ENCODE measurements around the gene MINDY4. TPM values are rescaled to one million over a fixed set of nuclear protein-coding genes. Genes with fewer than 3 reads are reported as not detected.

MINDY4 gene
- total RNA-seq, 1 donor from 2014 or later: 5.3 TPM

DNA sequence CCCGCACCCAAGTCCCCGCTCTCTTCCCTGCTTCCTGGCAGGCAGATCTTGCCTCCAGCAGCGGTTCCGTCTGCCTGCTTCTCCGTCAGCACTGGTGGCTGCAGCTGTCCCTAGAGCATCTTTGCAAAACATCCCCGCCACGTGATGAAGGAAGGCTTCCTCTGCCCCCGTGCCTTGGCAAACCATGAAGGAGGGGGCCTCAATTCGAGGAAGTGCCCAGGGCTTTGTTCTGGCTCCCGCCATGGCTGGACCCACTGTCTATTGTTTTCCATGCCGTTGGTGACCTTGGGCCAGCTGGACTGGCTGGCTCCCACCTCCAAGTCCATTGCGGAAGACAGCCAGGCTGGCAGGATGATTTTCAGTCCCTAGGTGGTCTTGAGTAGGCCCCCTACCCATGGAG, 127.2 kb downstream of the MINDY4 start:
- H3K4me3 ChIP-seq (ENCODE audit: low read depth, low read length): no peak overlapping the region
- DNase-seq (ENCODE audit: low read depth): no peak
- TF ChIP-seq, protein P1, sequence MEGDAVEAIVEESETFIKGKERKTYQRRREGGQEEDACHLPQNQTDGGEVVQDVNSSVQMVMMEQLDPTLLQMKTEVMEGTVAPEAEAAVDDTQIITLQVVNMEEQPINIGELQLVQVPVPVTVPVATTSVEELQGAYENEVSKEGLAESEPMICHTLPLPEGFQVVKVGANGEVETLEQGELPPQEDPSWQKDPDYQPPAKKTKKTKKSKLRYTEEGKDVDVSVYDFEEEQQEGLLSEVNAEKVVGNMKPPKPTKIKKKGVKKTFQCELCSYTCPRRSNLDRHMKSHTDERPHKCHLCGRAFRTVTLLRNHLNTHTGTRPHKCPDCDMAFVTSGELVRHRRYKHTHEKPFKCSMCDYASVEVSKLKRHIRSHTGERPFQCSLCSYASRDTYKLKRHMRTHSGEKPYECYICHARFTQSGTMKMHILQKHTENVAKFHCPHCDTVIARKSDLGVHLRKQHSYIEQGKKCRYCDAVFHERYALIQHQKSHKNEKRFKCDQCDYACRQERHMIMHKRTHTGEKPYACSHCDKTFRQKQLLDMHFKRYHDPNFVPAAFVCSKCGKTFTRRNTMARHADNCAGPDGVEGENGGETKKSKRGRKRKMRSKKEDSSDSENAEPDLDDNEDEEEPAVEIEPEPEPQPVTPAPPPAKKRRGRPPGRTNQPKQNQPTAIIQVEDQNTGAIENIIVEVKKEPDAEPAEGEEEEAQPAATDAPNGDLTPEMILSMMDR (IDR thresholded peaks at IDR 0.05; ENCODE audit: insufficient read depth, low read length, poor library complexity, severe bottlenecking): no peak
- peaks cover 7% of the 10 kb centered on the region for H3K27me3 ChIP-seq (ENCODE audit: control insufficient read depth, insufficient read depth, low read length)
- no peaks in the 10 kb centered on the region for H3K36me3 ChIP-seq (ENCODE audit: control insufficient read depth, insufficient read depth, low read length)

DNA sequence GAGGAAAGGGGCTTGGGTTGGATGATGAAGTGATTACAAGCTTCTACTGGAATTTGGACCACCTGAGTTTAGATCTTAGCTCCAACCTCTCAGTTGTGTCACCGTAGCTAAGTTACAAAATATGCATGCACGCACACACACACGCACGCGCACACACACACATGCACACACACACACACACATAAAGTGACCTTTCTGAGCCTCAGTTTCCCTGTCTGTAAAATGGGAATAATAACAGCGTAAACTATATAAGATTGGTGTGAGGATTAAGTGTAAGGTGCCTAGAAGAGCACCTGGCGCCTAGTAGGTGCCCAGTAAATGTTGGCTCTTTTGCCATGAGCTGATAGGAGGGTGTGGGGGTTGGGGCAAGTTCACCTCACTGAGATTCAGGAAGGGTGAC, 127.8 kb downstream of the MINDY4 start:
- Histone ChIP-seq H3K27me3 (ENCODE audit: control insufficient read depth, insufficient read depth, low read length) (peaks cover 7% of the 10 kb centered on the region), H3K36me3 (ENCODE audit: control insufficient read depth, insufficient read depth, low read length) (no peaks in the 10 kb centered on the region), H3K4me3 (ENCODE audit: low read depth, low read length) (no peak overlapping the region)
- DNase-seq (ENCODE audit: low read depth): no peak
- TF ChIP-seq, protein P1 (IDR thresholded peaks at IDR 0.05; ENCODE audit: insufficient read depth, low read length, poor library complexity, severe bottlenecking): no peak

DNA sequence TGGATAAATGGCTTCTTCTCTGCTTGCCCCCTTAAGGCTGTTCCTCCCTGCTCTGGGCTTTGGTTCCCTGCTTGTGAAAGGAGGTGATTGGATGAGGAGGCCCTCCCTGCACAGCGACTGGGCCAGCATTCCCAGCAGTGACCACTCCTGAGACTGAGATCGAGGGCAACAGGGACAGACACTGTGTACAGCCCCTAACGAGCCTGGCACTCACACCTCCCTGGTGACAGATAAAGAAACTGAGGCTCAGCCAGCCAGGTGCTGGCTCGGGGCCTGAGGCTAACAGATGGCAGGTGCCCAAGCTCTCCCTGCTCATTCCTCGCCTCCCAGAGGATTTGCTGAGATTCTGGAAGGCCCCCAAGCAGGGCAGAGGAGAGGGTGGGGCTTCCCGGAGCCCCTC, 128.4 kb downstream of the MINDY4 start:
- no peaks in the 10 kb centered on the region for H3K36me3 ChIP-seq (ENCODE audit: control insufficient read depth, insufficient read depth, low read length)
- TF ChIP-seq, protein P1 (IDR thresholded peaks at IDR 0.05; ENCODE audit: insufficient read depth, low read length, poor library complexity, severe bottlenecking): no peak
- no peak for DNase-seq (ENCODE audit: low read depth)
- peaks cover 7% of the 10 kb centered on the region for H3K27me3 ChIP-seq (ENCODE audit: control insufficient read depth, insufficient read depth, low read length)
- no peak overlapping the region for H3K4me3 ChIP-seq (ENCODE audit: low read depth, low read length)

DNA sequence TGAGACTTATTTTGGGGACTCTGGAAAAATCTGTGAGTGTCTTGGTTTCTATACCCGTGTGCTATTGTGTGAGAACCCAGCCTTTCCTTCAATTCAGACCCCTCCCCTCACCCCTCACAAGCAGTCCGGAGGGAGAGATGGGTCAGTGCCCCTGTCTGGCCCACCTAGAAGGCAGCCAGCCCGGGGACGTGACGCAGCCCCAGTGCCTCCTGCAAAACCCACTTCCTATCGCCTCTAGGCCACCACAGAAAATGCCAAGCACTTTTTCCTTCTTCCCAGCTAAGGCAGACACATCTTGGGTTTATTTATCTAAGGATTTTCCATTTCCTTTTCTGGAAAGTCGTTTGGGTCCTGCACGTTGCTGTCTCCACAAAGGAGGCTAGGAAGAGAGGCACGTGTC, 128.8 kb downstream of the MINDY4 start:
- H3K27me3 ChIP-seq (ENCODE audit: control insufficient read depth, insufficient read depth, low read length): peaks cover 7% of the 10 kb centered on the region
- DNase-seq (ENCODE audit: low read depth): no peak
- TF ChIP-seq, protein P1 (IDR thresholded peaks at IDR 0.05; ENCODE audit: insufficient read depth, low read length, poor library complexity, severe bottlenecking): no peak
- no peak overlapping the region for H3K4me3 ChIP-seq (ENCODE audit: low read depth, low read length)
- no peaks in the 10 kb centered on the region for H3K36me3 ChIP-seq (ENCODE audit: control insufficient read depth, insufficient read depth, low read length)

DNA sequence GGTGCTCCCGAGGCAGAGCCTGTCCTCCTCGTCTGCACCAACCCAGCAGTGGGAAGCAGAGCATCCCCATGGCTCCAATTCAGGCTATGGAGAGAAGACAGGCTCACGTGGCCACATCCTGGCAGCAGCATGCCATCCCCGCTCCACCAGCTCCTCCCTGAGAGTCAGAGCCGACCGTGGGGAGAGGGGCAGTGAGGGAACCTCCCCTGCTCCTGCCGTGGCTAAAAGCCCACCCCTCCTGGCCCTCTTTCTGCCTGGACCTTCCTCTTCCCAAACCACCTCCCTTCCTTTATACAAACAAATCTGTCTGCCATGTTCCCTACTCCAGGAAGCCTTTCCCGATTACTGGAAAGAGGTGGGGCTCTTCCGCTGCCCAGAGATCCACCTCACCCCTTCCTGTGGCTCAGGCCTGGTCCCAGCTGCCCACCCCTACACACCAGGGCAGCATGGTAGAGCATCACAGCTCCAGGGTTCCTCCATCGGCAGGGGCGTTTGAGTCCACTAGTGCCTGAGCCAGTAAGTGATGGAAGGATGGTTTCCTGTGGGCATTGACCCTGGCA, 129.7 kb downstream of the MINDY4 start:
- no peaks in the 10 kb centered on the region for H3K36me3 ChIP-seq (ENCODE audit: control insufficient read depth, insufficient read depth, low read length)
- H3K27me3 ChIP-seq (ENCODE audit: control insufficient read depth, insufficient read depth, low read length): peaks cover 7% of the 10 kb centered on the region
- DNase-seq (ENCODE audit: low read depth): no peak
- TF ChIP-seq, protein P1 (IDR thresholded peaks at IDR 0.05; ENCODE audit: insufficient read depth, low read length, poor library complexity, severe bottlenecking): no peak
- H3K4me3 ChIP-seq (ENCODE audit: low read depth, low read length): no peak overlapping the region

DNA sequence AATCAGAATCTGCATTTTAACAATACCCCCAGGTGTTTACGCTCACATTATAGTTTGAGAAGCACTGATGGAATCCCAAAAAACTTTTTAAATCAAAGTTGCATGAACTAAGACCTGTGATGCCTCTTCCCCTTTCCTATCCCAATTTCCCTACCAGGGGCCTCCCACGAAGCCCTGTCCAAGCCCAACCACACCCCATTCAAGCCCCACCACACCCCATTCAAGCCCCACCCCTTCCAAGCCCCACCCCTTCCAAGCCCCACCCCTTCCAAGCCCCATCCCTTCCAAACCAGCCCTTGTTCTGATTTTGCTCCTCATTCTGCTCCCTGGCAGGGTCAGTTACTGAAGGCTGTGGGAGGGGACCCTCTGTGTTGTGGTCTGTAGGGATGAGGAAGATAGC, 130.6 kb downstream of the MINDY4 start:
- TF ChIP-seq, protein P1 (IDR thresholded peaks at IDR 0.05; ENCODE audit: insufficient read depth, low read length, poor library complexity, severe bottlenecking): no peak
- DNase-seq (ENCODE audit: low read depth): no peak
- Histone ChIP-seq H3K27me3 (ENCODE audit: control insufficient read depth, insufficient read depth, low read length) (peaks cover 5% of the 10 kb centered on the region), H3K36me3 (ENCODE audit: control insufficient read depth, insufficient read depth, low read length) (no peaks in the 10 kb centered on the region), H3K4me3 (ENCODE audit: low read depth, low read length) (no peak overlapping the region)
